BJ (cell line): ENCODE data around the gene TFEB. TPM values are rescaled to one million over a fixed set of nuclear protein-coding genes. Genes with fewer than 3 reads are reported as not detected.

ENCODE experiments used
- CTCF ChIA-PET: fragments of 350-600 bp; formaldehyde crosslinking; extraction: SDS; loops from one replicate; lab custom pipeline; 2021; ENCODE audit warnings: antibody characterized with exemption, inconsistent platforms; lab: Yijun Ruan, JAX
- POLR2A ChIA-PET: fragments of 300-600 bp; sonication (Branson Sonifier 250); formaldehyde crosslinking; extraction: SDS; loops from one replicate; lab custom pipeline; 2021; ENCODE audit warnings: antibody characterized with exemption; lab: Charles Lee
- DNase-seq: peaks from one replicate; pipeline ENCODE4 v3.0.0-alpha.2; 2011; ENCODE audit warnings: low read depth
- H3K27me3 ChIP-seq: 2 replicates; pipeline ENCODE4 v1.6.0; 2011; ENCODE audit warnings: low read length; ENCODE audit not compliant: control insufficient read depth, insufficient read depth
- H3K36me3 ChIP-seq: 2 replicates; pipeline ENCODE4 v1.5.1; 2011; ENCODE audit warnings: low read length; ENCODE audit not compliant: control insufficient read depth, insufficient read depth
- H3K4me3 ChIP-seq: 2 replicates; pipeline ENCODE4 v1.5.1; 2011; ENCODE audit warnings: low read depth, mild to moderate bottlenecking, control low read depth, low read length
- CTCF ChIP-seq: IDR thresholded peaks from 2 replicates; pipeline ENCODE4 v1.5.1; 2011; ENCODE audit warnings: low read depth, mild to moderate bottlenecking, control low read depth, inconsistent platforms, low read length, moderate library complexity; ENCODE audit not compliant: insufficient read depth
- polyA plus RNA-seq: library from polyadenylated mRNA; depleted of rRNA; stranded (reverse); fragments of >200 nt; gene quantifications from 2 replicates; pipeline ENCODE4 v1.2.3, GENCODE V29; 2011

Gene TFEB
- polyA plus RNA-seq, 1 experiment, result 21.9 TPM

GRCh38 chr6:41693281-41694240, 41.8 kb downstream of the TFEB start:
- Histone ChIP-seq H3K27me3 (no peaks in the 10 kb centered on the region), H3K4me3 (no peak overlapping the region), H3K36me3 (peaks cover 6% of the 10 kb centered on the region)
- ChIA-PET POLR2A (no interaction called here), CTCF (interaction anchor here (0.8 to 11.5 kb wide), 5 partner anchors 10 to 323 kb away, joined by 3 to 211 read pairs (median 11); no protein-coding TSS in a partner anchor)
- TF ChIP-seq CTCF, result no peak
- no peak for DNase-seq

GRCh38 chr6:41692730-41693129, 42.7 kb downstream of the TFEB start:
- no peak for DNase-seq
- H3K36me3 ChIP-seq, result peaks cover 9% of the 10 kb centered on the region
- POLR2A ChIA-PET, result no interaction called here
- no peak for TF ChIP-seq CTCF
- H3K4me3 ChIP-seq, result no peak overlapping the region
- no peaks in the 10 kb centered on the region for H3K27me3 ChIP-seq
- CTCF ChIA-PET, result interaction anchor here (0.6 to 11.5 kb wide), 7 partner anchors 9 to 322 kb away, joined by 3 to 211 read pairs (median 7); no protein-coding TSS in a partner anchor

- Histone ChIP-seq H3K4me3 (no peak overlapping the region), H3K36me3 (peaks cover 12% of the 10 kb centered on the region), H3K27me3 (no peaks in the 10 kb centered on the region)
- POLR2A ChIA-PET, result no interaction called here
- CTCF ChIA-PET, result interaction anchor here (0.6 to 11.5 kb wide), 4 partner anchors 9 to 321 kb away, joined by 3 to 211 read pairs (median 9); no protein-coding TSS in a partner anchor
- no peak for DNase-seq
- no peak for TF ChIP-seq CTCF
Measured at GRCh38 chr6:41692080-41692675, 43.2 kb downstream of the TFEB start.

GRCh38 chr6:41691426-41692079, 43.9 kb downstream of the TFEB start:
- H3K27me3 ChIP-seq, result no peaks in the 10 kb centered on the region
- no peak overlapping the region for H3K4me3 ChIP-seq
- H3K36me3 ChIP-seq, result peaks cover 13% of the 10 kb centered on the region
- no peak for DNase-seq
- CTCF ChIA-PET, result interaction anchor here (1.1 to 11.5 kb wide), 4 partner anchors 8 to 320 kb away, joined by 3 to 211 read pairs (median 9); no protein-coding TSS in a partner anchor
- POLR2A ChIA-PET, result no interaction called here
- no peak for TF ChIP-seq CTCF
